Neuronal stem cell (in vitro differentiated cells): ENCODE data around the gene THRA.

Experiments used
- DNase-seq: peaks from one replicate; pipeline ENCODE4 v3.0.0-alpha.2; 2013; ENCODE audit warnings: low spot score
- H2AFZ ChIP-seq: one replicate; pipeline ENCODE4 v1.6.1; 2013; ENCODE audit warnings: mild to moderate bottlenecking, low read length, inconsistent platforms
- H2AK5ac ChIP-seq: 2 replicates; pipeline ENCODE4 v1.6.1; 2013; ENCODE audit warnings: low read depth, mild to moderate bottlenecking, inconsistent platforms, low read length, moderate library complexity, mixed read lengths
- H2BK120ac ChIP-seq: 2 replicates; pipeline ENCODE4 v1.6.1; 2013; ENCODE audit warnings: low read depth, mild to moderate bottlenecking, inconsistent platforms, low read length, moderate library complexity, mixed read lengths
- H2BK12ac ChIP-seq: one replicate; pipeline ENCODE4 v1.6.1; 2013; ENCODE audit warnings: low read length, inconsistent platforms
- H2BK15ac ChIP-seq: 2 replicates; pipeline ENCODE4 v1.6.1; 2013; ENCODE audit warnings: mild to moderate bottlenecking, low read length, inconsistent platforms, mixed read lengths
- H2BK5ac ChIP-seq: one replicate; pipeline ENCODE4 v1.6.1; 2013; ENCODE audit warnings: inconsistent platforms, mild to moderate bottlenecking, low read length, moderate library complexity
- H3K14ac ChIP-seq: one replicate; pipeline ENCODE4 v1.6.1; 2013; ENCODE audit warnings: low read length, inconsistent platforms
- H3K18ac ChIP-seq: 2 replicates; pipeline ENCODE4 v1.6.1; 2013; ENCODE audit warnings: low read length, inconsistent platforms
- H3K23ac ChIP-seq: 2 replicates; pipeline ENCODE4 v1.6.1; 2013; ENCODE audit warnings: low read depth, mild to moderate bottlenecking, mixed read lengths, low read length, inconsistent platforms; ENCODE audit not compliant: poor library complexity
- H3K27ac ChIP-seq: replicated peaks from 3 replicates; pipeline ENCODE4 v1.5.1; 2013; ENCODE audit warnings: low read length, inconsistent platforms
- H3K27me3 ChIP-seq, 3 experiments: 2 replicates each; pipeline ENCODE4 v1.6.1; 2013; ENCODE audit warnings: low read length in 3 of 3, mild to moderate bottlenecking in 2 of 3, inconsistent platforms in 1 of 3, low read depth in 1 of 3, mixed read lengths in 1 of 3, moderate library complexity in 1 of 3; ENCODE audit not compliant: control insufficient read depth in 3 of 3, insufficient read depth in 3 of 3
- H3K36me3 ChIP-seq, 2 donors: replicated peaks in 1 of 2; 2 replicates each; pipeline ENCODE4 v1.6.1; 2013; ENCODE audit warnings: low read length in 2 of 2; ENCODE audit not compliant: control insufficient read depth in 2 of 2, insufficient read depth in 2 of 2
- H3K4ac ChIP-seq: 2 replicates; pipeline ENCODE4 v1.6.1; 2013; ENCODE audit warnings: inconsistent platforms, mild to moderate bottlenecking, low read length, moderate library complexity
- H3K4me1 ChIP-seq, 2 donors: 1 replicate in 1 of 2; 2 replicates in 1 of 2; pipeline ENCODE4 v1.6.1; 2013; ENCODE audit warnings: low read length in 2 of 2, low read depth in 1 of 2; ENCODE audit not compliant: control insufficient read depth in 2 of 2, insufficient read depth in 1 of 2
- H3K4me2 ChIP-seq: one replicate; pipeline ENCODE4 v1.6.1; 2013; ENCODE audit warnings: mild to moderate bottlenecking, low read length, inconsistent platforms; ENCODE audit not compliant: insufficient read depth, poor library complexity, severe bottlenecking
- H3K4me3 ChIP-seq, 2 donors: 2 replicates each; pipeline ENCODE4 v1.5.1; 2013; ENCODE audit warnings: low read length in 2 of 2, mild to moderate bottlenecking in 2 of 2, inconsistent platforms in 1 of 2, moderate library complexity in 1 of 2
- H3K79me1 ChIP-seq: one replicate; pipeline ENCODE4 v1.6.1; 2013; ENCODE audit warnings: low read depth, mild to moderate bottlenecking, inconsistent platforms, low read length, moderate library complexity
- H3K9ac ChIP-seq: one replicate; pipeline ENCODE4 v1.6.1; 2013; ENCODE audit warnings: mild to moderate bottlenecking, low read depth, low read length, inconsistent platforms; ENCODE audit not compliant: poor library complexity
- H3K9me3 ChIP-seq, 2 donors: replicated peaks in 1 of 2; 2 replicates each; pipeline versions ENCODE3 to v1.6.1; 2013; ENCODE audit warnings: low read length in 2 of 2, mild to moderate bottlenecking in 2 of 2, inconsistent platforms in 1 of 2, low read depth in 1 of 2, mixed read lengths in 1 of 2, moderate library complexity in 1 of 2; ENCODE audit not compliant: control insufficient read depth in 2 of 2, insufficient read depth in 1 of 2
- H4K8ac ChIP-seq: one replicate; pipeline ENCODE4 v1.6.1; 2013; ENCODE audit warnings: low read depth, mild to moderate bottlenecking, inconsistent platforms, low read length, moderate library complexity
- H4K91ac ChIP-seq: one replicate; pipeline ENCODE4 v1.6.1; 2013; ENCODE audit warnings: low read length, low read depth, mild to moderate bottlenecking, inconsistent platforms; ENCODE audit not compliant: poor library complexity
- WGBS, 2 donors: extraction: QIAGEN DNeasy Blood & Tissue Kit; methylation state at CpG; one replicate each; pipeline ENCODE4 v1.1.7; 2013; ENCODE audit warnings: missing lambda C conversion rate in 2 of 2, mixed read lengths in 1 of 2; ENCODE audit not compliant: insufficient read length in 2 of 2, insufficient replicate concordance in 1 of 2; ENCODE audit errors: extremely low coverage in 2 of 2; 5-methylcytosine and 5-hydroxymethylcytosine counted together

THRA gene

DNA sequence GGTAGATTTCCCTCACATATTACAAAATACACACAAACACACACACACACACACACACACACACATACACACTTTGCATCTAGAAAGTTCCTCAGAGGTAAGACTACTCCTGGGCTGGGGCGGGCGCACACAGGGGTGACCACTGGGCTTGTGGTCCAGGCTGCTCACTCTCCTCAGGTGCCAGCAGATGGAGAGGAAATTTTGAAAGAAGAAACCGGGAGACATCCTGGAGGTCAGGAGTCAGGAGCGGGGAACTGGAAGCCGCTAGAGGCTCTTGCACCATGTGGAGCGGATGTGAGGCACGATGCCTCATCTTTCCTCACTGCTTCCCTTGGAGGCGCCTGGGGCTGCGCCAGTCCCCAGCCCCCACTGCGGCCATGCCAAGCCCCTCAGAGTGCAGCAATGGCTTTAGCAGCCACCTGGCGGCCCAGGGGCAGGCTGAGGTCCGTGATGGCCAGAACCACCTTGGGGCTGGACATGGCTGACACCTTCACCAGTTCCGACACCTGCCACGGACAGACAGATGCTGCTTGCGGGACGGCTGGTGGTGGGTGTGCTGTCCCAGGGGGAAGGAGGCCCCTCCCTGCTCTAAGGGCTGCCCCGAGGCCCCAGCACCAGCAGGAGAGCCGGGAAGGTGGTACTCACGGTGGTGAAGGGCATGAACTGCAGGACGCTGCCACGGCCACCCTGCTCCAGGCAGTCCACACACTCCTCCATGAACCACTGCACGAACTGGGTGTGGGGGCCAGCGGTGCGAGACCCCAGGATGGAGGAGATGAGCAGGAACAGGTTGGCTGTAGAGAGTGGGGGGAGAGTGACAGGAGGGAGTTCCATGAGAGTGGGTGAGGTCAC lies 43.4 kb upstream of the THRA start:
- peak overlapping the region; percentile 38 for H3K4ac ChIP-seq
- H4K91ac ChIP-seq, result no peak overlapping the region
- no peak overlapping the region for H2AFZ ChIP-seq
- H3K23ac ChIP-seq, result peak overlapping the region; percentile 55
- no peaks in the 10 kb centered on the region for H3K9me3 ChIP-seq
- H3K4me3 ChIP-seq, result no peak overlapping the region
- no CpG with 5 or more reads among the region's 24 CpGs for WGBS, 2 donors
- H2BK15ac ChIP-seq, result peak overlapping the region; percentile 89
- H4K8ac ChIP-seq, result peak overlapping the region; percentile 43
- H3K79me1 ChIP-seq, result peaks cover 4% of the 10 kb centered on the region
- H3K18ac ChIP-seq, result peak overlapping the region; percentile 76
- H3K36me3 ChIP-seq, result peaks cover 27 to 60% of the 10 kb centered on the region in 2 donors
- peak overlapping the region; percentile 44 for H3K9ac ChIP-seq
- H3K4me2 ChIP-seq, result peak overlapping the region; percentile 31
- peaks cover 18 to 20% of the 10 kb centered on the region in 2 donors for H3K4me1 ChIP-seq
- peak overlapping the region; percentile 90 for H2BK12ac ChIP-seq
- peak overlapping the region; percentile 72 for H3K27ac ChIP-seq
- H2AK5ac ChIP-seq, result peak overlapping the region; percentile 53
- H3K27me3 ChIP-seq, result no peaks in the 10 kb centered on the region
- H2BK120ac ChIP-seq, result no peak overlapping the region
- peak overlapping the region; percentile 56 for H3K14ac ChIP-seq
- no peak for DNase-seq
- peak overlapping the region; percentile 66 for H2BK5ac ChIP-seq

DNA sequence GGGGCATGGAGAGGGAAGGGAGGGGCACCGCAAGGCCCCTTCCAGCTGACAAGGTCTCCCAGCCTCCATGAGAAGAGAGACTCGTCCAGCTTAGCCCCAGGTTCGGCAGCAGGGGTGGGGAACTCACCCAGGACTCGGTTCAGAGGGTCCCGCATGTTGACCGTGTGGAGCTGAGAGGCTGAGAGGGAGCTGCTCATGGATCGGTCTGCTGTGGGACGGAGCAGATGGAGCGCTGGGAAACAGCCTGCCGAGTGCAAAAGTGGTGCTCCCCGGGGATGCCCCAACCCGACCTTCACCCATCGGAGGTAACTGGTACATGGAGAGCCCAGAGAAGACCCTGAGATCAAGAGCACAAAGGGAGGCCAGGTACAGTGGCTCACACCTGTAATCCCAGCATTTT lies 42.6 kb upstream of the THRA start:
- no peak overlapping the region for H2BK5ac ChIP-seq
- no peak for DNase-seq
- H4K8ac ChIP-seq, result no peak overlapping the region
- H3K79me1 ChIP-seq, result peaks cover 4% of the 10 kb centered on the region
- no peak overlapping the region for H4K91ac ChIP-seq
- no CpG with 5 or more reads among the region's 13 CpGs for WGBS, 2 donors
- no peak overlapping the region for H3K4me2 ChIP-seq
- H2AK5ac ChIP-seq, result no peak overlapping the region
- peaks cover 30 to 68% of the 10 kb centered on the region in 2 donors for H3K36me3 ChIP-seq
- no peak overlapping the region for H2BK12ac ChIP-seq
- no peak overlapping the region for H3K4ac ChIP-seq
- no peak overlapping the region for H2BK15ac ChIP-seq
- no peak overlapping the region for H2AFZ ChIP-seq
- peak overlapping the region; percentile 63 for H3K9ac ChIP-seq
- H3K18ac ChIP-seq, result no peak overlapping the region
- no peak overlapping the region for H3K23ac ChIP-seq
- H3K27ac ChIP-seq, result no peak overlapping the region
- H3K4me1 ChIP-seq, result peaks cover 13 to 16% of the 10 kb centered on the region in 2 donors
- H2BK120ac ChIP-seq, result no peak overlapping the region
- H3K9me3 ChIP-seq, result no peaks in the 10 kb centered on the region
- H3K4me3 ChIP-seq, result no peak overlapping the region
- no peak overlapping the region for H3K14ac ChIP-seq
- H3K27me3 ChIP-seq, result no peaks in the 10 kb centered on the region

DNA sequence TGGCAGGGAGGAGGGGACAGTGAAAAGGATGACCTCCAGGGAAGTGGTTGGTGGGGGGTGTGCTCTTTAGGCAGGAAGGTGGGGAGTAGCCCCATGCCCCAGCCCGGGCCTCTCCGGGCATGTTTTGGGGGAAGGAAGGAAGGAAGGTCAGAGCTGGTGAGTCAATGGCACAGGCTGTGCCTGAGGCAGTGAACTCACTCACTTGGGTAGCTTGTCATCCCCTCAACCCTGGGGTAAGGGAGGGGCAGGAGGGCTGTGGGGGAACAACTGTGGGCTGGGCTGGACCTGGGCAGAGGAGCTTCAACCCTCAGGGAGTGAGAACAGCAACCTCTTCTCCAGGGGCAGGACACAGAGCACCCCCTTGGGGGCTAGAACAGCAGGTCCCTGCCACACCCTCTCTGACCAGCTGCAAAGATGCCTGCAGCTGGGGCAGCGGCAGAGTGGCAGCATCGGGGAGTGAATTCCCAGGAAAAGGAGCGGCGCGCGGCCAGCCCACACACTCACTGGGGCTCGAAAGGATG lies 41.3 kb upstream of the THRA start:
- Histone ChIP-seq H3K79me1 (peaks cover 4% of the 10 kb centered on the region), H3K36me3 (peaks cover 40 to 81% of the 10 kb centered on the region in 2 donors), H2AFZ (no peak overlapping the region), H3K14ac (no peak overlapping the region), H3K4me2 (no peak overlapping the region), H4K91ac (no peak overlapping the region), H3K18ac (no peak overlapping the region), H3K4ac (no peak overlapping the region), H3K9ac (no peak overlapping the region), H2BK12ac (no peak overlapping the region), H3K23ac (no peak overlapping the region), H3K4me3 (no peak overlapping the region), H3K27ac (no peak overlapping the region), H2BK5ac (no peak overlapping the region), H2BK120ac (no peak overlapping the region), H2AK5ac (no peak overlapping the region), H3K4me1 (peaks cover 11 to 15% of the 10 kb centered on the region in 2 donors), H2BK15ac (no peak overlapping the region), H4K8ac (no peak overlapping the region), H3K9me3 (no peaks in the 10 kb centered on the region), H3K27me3 (no peaks in the 10 kb centered on the region)
- DNase-seq, result no peak
- no CpG with 5 or more reads among the region's 9 CpGs for WGBS, 2 donors

- H3K4ac ChIP-seq, result no peak overlapping the region
- H3K4me3 ChIP-seq, result no peak overlapping the region
- no peak overlapping the region for H2BK120ac ChIP-seq
- H3K79me1 ChIP-seq, result peaks cover 4% of the 10 kb centered on the region
- no peak overlapping the region for H2BK12ac ChIP-seq
- H3K9me3 ChIP-seq, result no peaks in the 10 kb centered on the region
- H2BK15ac ChIP-seq, result no peak overlapping the region
- no CpG with 5 or more reads among the region's 9 CpGs for WGBS, 2 donors
- H4K91ac ChIP-seq, result no peak overlapping the region
- no peak overlapping the region for H2AFZ ChIP-seq
- peaks cover 11 to 16% of the 10 kb centered on the region in 2 donors for H3K4me1 ChIP-seq
- H3K9ac ChIP-seq, result peak overlapping the region; percentile 3
- no peak overlapping the region for H3K27ac ChIP-seq
- H3K36me3 ChIP-seq, result peaks cover 40 to 90% of the 10 kb centered on the region in 2 donors
- no peak overlapping the region for H3K18ac ChIP-seq
- no peak overlapping the region for H3K4me2 ChIP-seq
- DNase-seq, result no peak
- no peak overlapping the region for H3K14ac ChIP-seq
- H4K8ac ChIP-seq, result no peak overlapping the region
- H3K23ac ChIP-seq, result peak overlapping the region; percentile 80
- H2AK5ac ChIP-seq, result no peak overlapping the region
- H2BK5ac ChIP-seq, result no peak overlapping the region
- no peaks in the 10 kb centered on the region for H3K27me3 ChIP-seq
These were observed 40.3 kb upstream of the THRA start for GRCh38 chr17:40022497-40022896.
